HG02884 (cell line): Measurements from ENCODE around the gene THSD4.

Experiments used
- ATAC-seq: cut with Tn5 transposase; IDR thresholded peaks from one replicate; pipeline ENCODE4 v1.9.1; 2021; ENCODE audit warnings: mild to moderate bottlenecking, moderate library complexity; ENCODE audit not compliant: unreplicated experiment

Gene THSD4

GRCh38 chr15:71691458-71692417 lies 576.5 kb downstream of the THSD4 start:
- ATAC-seq: no peak

- no peak for ATAC-seq
Observed at GRCh38 chr15:71697236-71697635, 582.0 kb downstream of the THSD4 start.

- no peak for ATAC-seq
Observed at GRCh38 chr15:71698030-71698429, 582.8 kb downstream of the THSD4 start.

GRCh38 chr15:71698742-71699141 lies 583.5 kb downstream of the THSD4 start:
- ATAC-seq: no peak

GRCh38 chr15:71699977-71700376 lies 584.7 kb downstream of the THSD4 start:
- no peak for ATAC-seq

GRCh38 chr15:71701808-71702207 lies 586.5 kb downstream of the THSD4 start:
- ATAC-seq: no peak

GRCh38 chr15:71702496-71702895 lies 587.2 kb downstream of the THSD4 start:
- ATAC-seq: no peak

- ATAC-seq: no peak
Observed at GRCh38 chr15:71705151-71705550, 589.9 kb downstream of the THSD4 start.

GRCh38 chr15:71706461-71707229 lies 591.4 kb downstream of the THSD4 start:
- ATAC-seq: no peak

GRCh38 chr15:71707230-71708050 lies 592.2 kb downstream of the THSD4 start:
- no peak for ATAC-seq

GRCh38 chr15:71708051-71708429 lies 592.8 kb downstream of the THSD4 start:
- ATAC-seq: no peak

- no peak for ATAC-seq
Observed at GRCh38 chr15:71708741-71709140, 593.5 kb downstream of the THSD4 start.

GRCh38 chr15:71709808-71710418 lies 594.6 kb downstream of the THSD4 start:
- ATAC-seq: no peak

- ATAC-seq: no peak
Observed at GRCh38 chr15:71712182-71712581, 596.9 kb downstream of the THSD4 start.

- no peak for ATAC-seq
Observed at GRCh38 chr15:71713191-71713809, 598.0 kb downstream of the THSD4 start.

- ATAC-seq: no peak
Observed at GRCh38 chr15:71715914-71716313, 600.6 kb downstream of the THSD4 start.

- no peak for ATAC-seq
Observed at GRCh38 chr15:71716990-71717389, 601.7 kb downstream of the THSD4 start.

GRCh38 chr15:71718116-71718910 lies 603.0 kb downstream of the THSD4 start:
- no peak for ATAC-seq

GRCh38 chr15:71723344-71723743 lies 608.1 kb downstream of the THSD4 start:
- no peak for ATAC-seq
